ENCODE results near the gene TBC1D9.

TBC1D9 gene

GRCh38 chr4:140706665-140707064 lies 49.5 kb downstream of the TBC1D9 start:
- no peaks in the 10 kb centered on the region for H3F3A ChIP-seq (ENCODE audit: low read depth)
- peaks cover 13% of the 10 kb centered on the region for H3K4me1 ChIP-seq (ENCODE audit: insufficient read depth, low read length, poor library complexity, severe bottlenecking)
- TF ChIP-seq CTCF (conservative IDR thresholded peaks at IDR 0.05; ENCODE audit: low read length), result no peak
- TF ChIP-seq EZH2phosphoT487 (IDR thresholded peaks at IDR 0.05; ENCODE audit: borderline replicate concordance), result no peak
- no peaks in the 10 kb centered on the region for H3K9me2 ChIP-seq (replicated peaks; ENCODE audit: low read depth, low read length)
- no peaks in the 10 kb centered on the region for H3K27me3 ChIP-seq (ENCODE audit: insufficient read depth, low read length, poor library complexity, severe bottlenecking)
- H3K79me2 ChIP-seq (ENCODE audit: insufficient read depth, low read length), result no peaks in the 10 kb centered on the region
- no peaks in the 10 kb centered on the region for H3K9me3 ChIP-seq (ENCODE audit: insufficient read depth, low read depth, low read length)
- no peak overlapping the region for H3K9ac ChIP-seq (ENCODE audit: low read depth, low read length, poor library complexity, severe bottlenecking)
- H3K36me3 ChIP-seq (ENCODE audit: insufficient read depth, low read length), result no peaks in the 10 kb centered on the region
- no peaks in the 10 kb centered on the region for H4K20me1 ChIP-seq (ENCODE audit: insufficient read depth, low read length, poor library complexity, severe bottlenecking)
- no peak overlapping the region for H3K4me2 ChIP-seq (ENCODE audit: low read depth, low read length, poor library complexity, severe bottlenecking)
- H3K4me3 ChIP-seq (ENCODE audit: low read length, poor library complexity, severe bottlenecking), result no peak overlapping the region
- H2AFZ ChIP-seq (ENCODE audit: low read length), result no peak overlapping the region

- Histone ChIP-seq H3F3A (ENCODE audit: low read depth) (no peaks in the 10 kb centered on the region), H3K36me3 (ENCODE audit: insufficient read depth, low read length) (peaks cover under 1% of the 10 kb centered on the region; the same call in 1 of the 2 replicates), H3K79me2 (ENCODE audit: insufficient read depth, low read length) (no peaks in the 10 kb centered on the region), H3K4me1 (ENCODE audit: insufficient read depth, low read length, poor library complexity, severe bottlenecking) (peaks cover 10% of the 10 kb centered on the region), H4K20me1 (ENCODE audit: insufficient read depth, low read length, poor library complexity, severe bottlenecking) (no peaks in the 10 kb centered on the region), H3K9me2 (replicated peaks; ENCODE audit: low read depth, low read length) (no peaks in the 10 kb centered on the region), H3K4me2 (ENCODE audit: low read depth, low read length, poor library complexity, severe bottlenecking) (no peak overlapping the region), H2AFZ (ENCODE audit: low read length) (no peak overlapping the region), H3K4me3 (ENCODE audit: low read length, poor library complexity, severe bottlenecking) (no peak overlapping the region), H3K9ac (ENCODE audit: low read depth, low read length, poor library complexity, severe bottlenecking) (no peak overlapping the region), H3K9me3 (ENCODE audit: insufficient read depth, low read depth, low read length) (no peaks in the 10 kb centered on the region), H3K27me3 (ENCODE audit: insufficient read depth, low read length, poor library complexity, severe bottlenecking) (no peaks in the 10 kb centered on the region)
- TF ChIP-seq EZH2phosphoT487 (IDR thresholded peaks at IDR 0.05; ENCODE audit: borderline replicate concordance) (no peak), CTCF (conservative IDR thresholded peaks at IDR 0.05; ENCODE audit: low read length) (no peak)
Measured at GRCh38 chr4:140706276-140706625, 49.9 kb downstream of the TBC1D9 start.

- TF ChIP-seq CTCF (conservative IDR thresholded peaks at IDR 0.05; ENCODE audit: low read length), result no peak
- no peak for TF ChIP-seq EZH2phosphoT487 (IDR thresholded peaks at IDR 0.05; ENCODE audit: borderline replicate concordance)
Measured at GRCh38 chr4:140705625-140706275, 50.4 kb downstream of the TBC1D9 start.

More at GRCh38 chr4:140705625-140706275, 50.4 kb downstream of the TBC1D9 start:
- H2AFZ ChIP-seq (ENCODE audit: low read length), result no peak overlapping the region
- H3K9ac ChIP-seq (ENCODE audit: low read depth, low read length, poor library complexity, severe bottlenecking), result no peak overlapping the region
- peaks cover 6% of the 10 kb centered on the region; the same call in 1 of the 2 replicates for H3K36me3 ChIP-seq (ENCODE audit: insufficient read depth, low read length)
- no peaks in the 10 kb centered on the region for H3F3A ChIP-seq (ENCODE audit: low read depth)
- H3K79me2 ChIP-seq (ENCODE audit: insufficient read depth, low read length), result no peaks in the 10 kb centered on the region
- H3K4me3 ChIP-seq (ENCODE audit: low read length, poor library complexity, severe bottlenecking), result no peak overlapping the region
- H3K4me1 ChIP-seq (ENCODE audit: insufficient read depth, low read length, poor library complexity, severe bottlenecking), result peaks cover 5% of the 10 kb centered on the region
- no peaks in the 10 kb centered on the region for H4K20me1 ChIP-seq (ENCODE audit: insufficient read depth, low read length, poor library complexity, severe bottlenecking)
- no peaks in the 10 kb centered on the region for H3K9me2 ChIP-seq (replicated peaks; ENCODE audit: low read depth, low read length)
- no peaks in the 10 kb centered on the region for H3K27me3 ChIP-seq (ENCODE audit: insufficient read depth, low read length, poor library complexity, severe bottlenecking)
- no peaks in the 10 kb centered on the region for H3K9me3 ChIP-seq (ENCODE audit: insufficient read depth, low read depth, low read length)
- H3K4me2 ChIP-seq (ENCODE audit: low read depth, low read length, poor library complexity, severe bottlenecking), result no peak overlapping the region

Data from Loucy (cell line).